GM04503 (cell line): Measurements from ENCODE around the gene TMEM253.

ENCODE experiments used
- DNase-seq: peaks from one replicate; pipeline ENCODE4 v3.0.0-alpha.2; 2012; ENCODE audit warnings: low read depth

The TMEM253 gene

DNA sequence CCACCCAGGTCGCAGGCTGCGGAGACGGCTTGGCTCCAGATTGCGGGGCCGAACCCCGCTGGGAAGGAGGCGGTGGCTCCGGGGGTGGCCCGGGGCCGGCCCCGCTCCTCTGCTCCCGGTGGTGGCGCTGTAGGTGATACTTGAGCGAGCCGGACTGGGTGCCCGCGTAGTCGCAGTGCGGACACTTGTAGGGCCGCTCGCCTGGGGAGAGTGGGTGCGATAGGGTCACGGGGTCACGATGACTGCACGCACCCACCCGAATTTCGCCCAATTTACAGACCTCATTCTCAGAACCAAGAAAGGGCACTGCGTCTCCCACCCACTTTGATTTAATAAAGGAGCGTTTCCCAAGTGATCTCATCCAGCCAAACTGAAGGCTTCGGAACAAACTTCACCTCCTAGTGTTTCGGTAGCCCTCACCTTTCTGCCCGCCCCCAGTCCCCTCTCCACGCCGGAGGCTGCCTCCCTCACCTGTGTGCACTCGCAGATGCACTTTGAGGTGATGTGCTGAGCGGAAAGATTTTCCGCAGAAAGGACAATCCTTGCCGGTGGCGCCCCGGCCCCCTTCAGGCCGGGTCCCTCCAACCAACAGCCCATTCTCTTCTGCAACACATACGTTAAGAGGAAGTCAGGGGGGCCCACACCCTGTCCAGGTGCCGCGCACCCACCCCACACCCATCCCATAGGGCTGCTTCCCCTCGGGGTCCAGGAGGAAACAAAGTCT lies 9.8 kb upstream of the TMEM253 start:
- no peak for DNase-seq

DNA sequence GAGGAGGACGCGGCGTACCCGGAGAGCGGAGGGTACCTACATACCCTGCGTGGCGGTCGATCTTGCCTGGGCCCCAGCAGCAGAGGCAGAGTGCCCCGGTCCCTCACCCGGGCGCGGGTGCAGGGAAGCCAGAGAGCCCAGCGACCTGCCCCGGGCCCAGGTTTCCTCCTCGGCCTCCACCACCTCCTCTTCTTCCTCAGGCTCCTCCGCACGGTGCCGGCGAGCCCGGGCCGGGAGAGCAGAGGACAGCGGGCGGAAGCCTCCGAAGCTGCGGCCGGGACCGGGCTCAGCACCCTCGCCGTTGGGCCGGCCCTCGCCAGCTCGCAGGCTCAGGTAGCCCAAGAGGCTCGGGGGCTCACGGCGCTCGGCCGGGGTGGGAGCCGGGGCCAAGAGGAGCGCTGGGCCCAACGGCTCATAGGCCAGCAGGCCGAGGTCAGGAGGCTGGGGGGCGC lies 9.0 kb upstream of the TMEM253 start:
- DNase-seq: no peak

DNA sequence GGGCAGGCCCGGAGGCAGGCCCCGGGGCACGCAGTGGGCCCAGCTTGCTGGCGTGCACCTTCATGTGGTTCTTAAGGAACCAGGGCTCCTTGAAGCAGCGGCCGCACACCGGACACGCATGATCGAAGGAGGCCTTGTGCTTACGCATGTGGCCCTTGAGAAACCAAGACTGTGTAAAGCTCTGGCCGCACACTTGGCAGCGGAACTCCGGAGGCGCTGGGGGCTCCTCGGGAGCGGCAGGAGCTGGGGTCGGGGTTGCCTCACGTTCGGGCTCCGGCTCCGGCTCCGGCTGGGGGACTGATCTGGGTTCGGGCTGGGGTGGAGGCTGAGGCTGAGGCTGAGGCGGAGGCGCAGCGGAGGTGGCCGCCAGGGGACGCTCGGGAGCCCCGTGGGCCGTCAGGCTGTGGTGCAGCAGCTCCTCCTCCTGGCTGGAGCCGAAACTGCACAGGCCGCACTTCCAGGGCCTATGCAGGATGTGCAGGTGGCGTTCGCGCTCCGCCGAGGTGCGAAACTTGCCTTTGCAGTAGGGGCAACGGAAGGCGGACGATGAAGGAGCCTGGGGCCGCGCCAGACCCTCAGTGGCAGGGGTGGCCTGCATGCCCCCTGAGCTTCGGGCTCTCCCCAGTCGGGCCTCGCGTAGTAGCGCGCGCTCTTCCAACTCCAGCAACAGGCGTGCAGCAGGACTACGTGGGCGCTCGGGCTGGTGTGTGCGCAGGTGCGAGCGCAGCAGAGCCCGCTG lies 8.4 kb upstream of the TMEM253 start:
- DNase-seq: no peak

DNA sequence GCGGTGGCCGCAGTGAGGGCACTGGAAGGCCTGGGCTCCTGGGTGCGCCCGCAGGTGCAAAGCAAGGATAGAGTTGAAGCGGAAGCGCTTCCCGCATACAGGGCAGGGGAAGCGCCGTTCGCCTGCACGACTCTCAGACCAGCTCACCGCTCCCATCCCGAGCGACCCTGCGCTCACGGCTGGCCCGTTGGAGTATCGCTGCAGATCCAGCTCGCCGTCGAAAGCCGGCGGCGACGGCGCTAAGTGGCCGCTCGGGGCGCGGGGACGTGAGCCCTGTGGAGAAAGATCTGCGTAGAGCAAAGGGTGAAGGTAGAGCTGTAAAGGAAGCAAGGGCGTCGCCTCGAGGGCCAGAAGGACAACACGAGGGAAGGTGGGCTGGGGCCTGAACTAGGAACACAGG lies 7.8 kb upstream of the TMEM253 start:
- DNase-seq: no peak

DNA sequence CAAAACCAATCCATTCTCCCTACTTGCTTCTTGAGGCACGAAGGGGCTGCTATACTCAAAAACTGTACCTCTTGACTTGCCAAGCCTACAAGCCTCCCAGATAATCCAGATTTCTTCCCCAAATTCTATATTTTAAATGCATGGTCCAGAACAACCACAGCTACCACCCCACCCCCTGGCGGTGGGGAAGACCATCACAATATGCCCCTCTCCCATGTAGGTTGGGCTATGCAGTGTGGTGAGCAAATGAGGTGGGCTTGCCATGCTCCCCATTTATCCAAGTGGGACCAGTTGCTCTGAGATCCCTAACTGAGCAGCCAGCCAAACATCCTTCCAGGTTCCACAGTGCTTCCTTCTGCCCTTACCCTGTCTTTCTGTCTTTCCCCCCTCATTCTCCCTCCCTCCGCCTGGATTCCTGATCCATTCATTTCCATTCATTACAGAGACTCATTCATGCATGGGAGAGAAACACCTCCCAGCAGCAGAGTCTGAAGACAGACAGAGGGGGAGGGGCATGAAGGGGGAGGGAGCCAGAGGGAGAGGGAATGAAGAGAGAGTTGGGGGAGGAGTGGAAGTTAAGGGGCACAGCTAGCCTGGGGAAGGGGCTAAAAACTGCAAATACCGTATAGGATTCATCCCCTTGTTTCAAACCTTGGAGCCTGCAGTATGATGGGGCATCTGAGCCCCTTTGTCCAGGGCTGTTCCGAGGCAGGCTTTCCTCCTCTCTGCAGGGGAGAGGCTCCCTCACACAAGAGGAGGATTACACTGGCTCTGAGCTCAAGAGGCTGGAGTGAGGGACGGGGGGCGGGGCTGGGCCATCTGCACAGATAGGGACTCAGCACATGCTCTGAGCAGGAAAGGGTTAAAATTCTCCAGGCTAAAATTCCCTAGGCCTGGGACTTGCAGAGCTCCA lies 6.8 kb upstream of the TMEM253 start:
- DNase-seq: no peak

DNA sequence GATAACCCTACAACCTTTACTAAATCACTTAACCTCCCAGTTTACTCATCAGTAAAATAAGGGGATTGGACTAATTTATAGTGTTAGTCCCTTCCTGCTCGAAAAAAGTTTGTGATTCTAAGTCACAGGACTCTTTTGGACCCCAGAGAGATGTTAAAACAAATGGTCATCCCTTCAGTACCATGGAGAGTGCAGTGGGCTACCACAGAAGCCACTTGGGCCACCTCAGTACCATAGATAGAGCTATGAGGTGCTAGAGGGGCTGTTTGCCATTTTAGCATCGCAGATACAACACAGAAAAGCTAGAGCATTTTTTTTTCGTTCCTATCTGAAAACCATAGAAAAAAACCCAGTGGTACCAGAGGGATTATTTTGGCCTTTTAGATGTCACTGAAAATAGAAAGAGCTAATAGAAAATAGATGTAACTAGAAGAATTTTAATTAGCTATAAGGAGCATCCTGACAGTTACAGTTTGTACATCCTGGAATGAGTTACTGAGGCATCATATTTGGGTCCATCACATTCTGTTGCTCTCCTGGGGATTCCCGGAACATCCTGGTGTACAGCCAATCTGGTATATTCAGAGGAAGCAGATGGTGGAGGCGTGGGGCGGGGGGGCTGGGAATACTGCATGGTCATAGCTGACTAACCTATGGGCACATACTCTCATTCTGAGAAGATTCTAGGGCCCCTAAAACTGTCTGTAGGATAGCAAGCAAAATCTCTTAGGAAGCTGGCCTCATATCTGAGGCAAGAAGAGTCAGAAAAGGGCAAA lies 5.2 kb upstream of the TMEM253 start:
- DNase-seq: no peak

DNA sequence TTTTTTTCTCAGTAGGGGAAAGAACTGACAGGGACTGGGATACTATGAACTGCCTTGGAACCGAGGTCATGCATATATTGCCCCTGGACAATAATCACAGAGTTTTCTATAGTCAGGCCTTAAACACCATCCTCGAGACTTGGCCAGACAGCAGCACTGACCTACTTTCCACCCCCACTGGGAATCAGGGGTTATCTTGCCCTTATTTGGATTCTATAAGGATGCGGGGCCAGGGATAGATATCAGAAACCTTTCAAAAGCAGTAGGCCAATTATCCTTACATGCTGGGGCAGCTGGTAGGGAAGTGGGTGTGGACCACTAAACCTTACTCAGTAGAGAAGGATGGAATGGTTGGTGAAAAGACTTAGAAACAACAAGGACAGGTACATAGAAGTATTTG lies 4.4 kb upstream of the TMEM253 start:
- DNase-seq: no peak

DNA sequence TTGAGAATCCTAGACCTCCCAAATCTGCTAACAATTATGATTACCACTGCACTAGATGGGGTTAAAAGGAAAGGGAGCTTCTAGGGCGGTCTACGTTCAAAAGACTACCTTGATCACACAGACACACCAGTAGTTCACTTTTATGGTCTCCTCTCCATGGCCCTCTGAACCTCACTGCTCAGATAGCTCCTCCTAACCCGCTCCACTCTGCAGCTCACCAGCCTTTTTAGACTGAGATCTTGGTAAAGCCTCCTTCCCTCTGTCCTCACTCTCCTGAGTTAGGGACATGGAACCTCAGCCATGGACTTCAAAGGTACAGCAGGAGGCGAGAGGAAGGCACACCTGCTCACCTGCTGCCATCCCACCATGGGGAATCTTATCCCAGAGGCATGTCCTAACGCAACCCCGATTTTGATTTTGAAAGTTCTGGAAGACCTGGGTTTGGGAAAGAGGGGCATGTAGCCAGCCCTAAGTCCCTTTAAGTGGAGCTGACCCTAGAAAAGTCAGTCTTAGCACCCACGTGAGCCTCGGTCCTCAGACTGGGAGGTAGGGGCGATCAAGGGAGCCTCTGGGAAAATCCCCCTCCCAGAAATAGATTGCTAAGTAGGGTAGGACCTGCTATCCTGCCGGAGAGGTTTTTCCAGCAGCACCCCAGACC lies 3.8 kb upstream of the TMEM253 start:
- DNase-seq: no peak

DNA sequence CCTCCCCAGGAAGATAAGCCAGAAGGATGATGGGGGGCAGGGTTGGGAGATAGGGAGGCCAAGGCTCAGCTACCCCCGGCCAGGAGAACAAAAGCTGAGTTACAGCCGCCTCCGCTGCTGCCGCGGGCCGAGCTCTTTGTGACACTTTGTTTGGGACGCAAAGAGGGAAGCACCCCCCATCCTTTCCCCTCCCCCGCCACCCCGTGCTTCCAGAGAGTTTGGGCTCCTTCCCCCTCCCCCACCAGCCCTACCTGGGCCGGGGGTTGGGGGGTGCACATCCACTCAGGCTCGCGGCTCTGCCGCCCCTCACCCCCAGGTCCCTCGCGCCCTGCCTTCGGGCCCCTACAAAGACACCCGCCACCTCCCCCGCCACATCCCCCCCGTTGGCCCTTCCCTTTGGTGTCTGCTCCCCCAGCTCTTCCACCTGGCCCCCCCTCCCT lies 3.2 kb upstream of the TMEM253 start:
- no peak for DNase-seq

DNA sequence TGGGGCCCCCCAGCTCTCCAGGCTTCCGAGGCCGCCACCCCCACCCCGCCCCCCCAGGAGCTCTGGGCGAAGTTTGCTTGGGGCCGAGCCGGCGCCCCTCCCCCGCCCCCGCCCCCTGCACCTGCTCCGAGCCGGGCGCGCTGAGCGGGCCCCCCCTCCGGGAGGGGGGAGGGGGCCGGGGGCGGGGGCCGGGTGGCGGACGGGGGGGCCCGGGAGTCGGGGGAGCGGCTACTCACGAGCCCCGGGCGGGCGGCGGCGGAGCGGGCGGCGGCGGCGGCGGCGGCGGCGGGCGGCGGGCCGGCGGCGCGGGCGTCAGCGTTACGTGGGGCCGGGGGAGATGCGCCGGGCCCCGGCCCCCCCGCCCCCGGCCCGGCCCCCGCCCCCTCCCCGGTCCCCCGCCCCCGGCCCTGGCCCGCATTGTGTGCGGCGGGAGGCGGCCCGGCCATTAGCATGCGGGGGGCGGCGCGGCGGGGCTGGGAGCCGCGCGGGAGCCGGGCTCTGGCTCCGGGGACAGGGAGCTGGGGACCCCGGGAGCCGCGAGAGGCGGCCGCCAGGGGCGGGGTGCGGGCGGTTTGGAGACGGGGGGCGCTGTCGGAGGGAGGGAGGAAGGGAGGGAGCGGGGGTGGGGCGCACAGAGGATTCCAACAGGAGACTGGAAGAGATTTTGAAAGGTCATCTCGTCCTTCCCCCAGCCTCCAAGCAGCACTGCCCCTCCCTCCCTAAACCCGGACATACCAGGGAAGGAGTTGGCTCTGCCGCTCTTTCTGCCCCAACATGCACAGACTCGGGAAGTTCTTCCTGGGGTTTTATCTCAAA lies 2.6 kb upstream of the TMEM253 start, which contains the start of gene ZNF219:
TSS of gene ZNF219 (minus strand) at position 580 of the 816 bp plus-strand sequence. CDS start 5,064 bp downstream, outside the sequence.
- no peak for DNase-seq

DNA sequence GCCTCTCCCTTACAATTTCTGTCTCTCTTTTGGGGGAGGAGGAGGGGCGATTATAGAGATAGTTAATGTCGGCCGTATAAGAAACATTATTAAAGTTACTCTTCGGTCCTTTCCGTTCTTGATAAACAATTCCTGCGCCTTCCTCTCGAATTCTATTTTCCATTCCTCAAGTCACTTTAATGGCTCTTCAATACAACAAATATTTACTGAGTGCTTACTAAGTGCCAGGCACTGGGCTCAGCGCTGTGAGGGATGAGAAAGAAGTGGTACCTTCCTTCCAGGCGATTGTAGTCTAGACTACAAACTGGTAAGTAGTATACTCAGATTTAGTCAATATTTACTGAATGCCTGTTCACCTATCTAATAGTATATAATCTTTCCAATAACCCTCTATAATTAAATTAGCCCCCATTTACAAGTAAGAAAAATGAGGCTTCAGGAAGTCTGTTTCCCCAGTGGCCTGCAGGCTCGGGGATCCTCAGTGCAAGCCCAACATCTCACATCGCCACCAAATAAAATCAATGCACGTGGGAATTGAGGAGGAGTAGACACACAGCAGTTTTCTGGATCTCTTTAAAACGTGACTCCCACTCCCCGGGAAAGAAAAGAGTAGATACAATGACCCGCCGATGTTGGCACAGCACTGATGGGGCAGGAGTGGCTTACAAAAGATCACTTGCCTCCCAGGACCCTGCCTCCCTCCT lies 1.8 kb upstream of the TMEM253 start:
- DNase-seq: no peak

DNA sequence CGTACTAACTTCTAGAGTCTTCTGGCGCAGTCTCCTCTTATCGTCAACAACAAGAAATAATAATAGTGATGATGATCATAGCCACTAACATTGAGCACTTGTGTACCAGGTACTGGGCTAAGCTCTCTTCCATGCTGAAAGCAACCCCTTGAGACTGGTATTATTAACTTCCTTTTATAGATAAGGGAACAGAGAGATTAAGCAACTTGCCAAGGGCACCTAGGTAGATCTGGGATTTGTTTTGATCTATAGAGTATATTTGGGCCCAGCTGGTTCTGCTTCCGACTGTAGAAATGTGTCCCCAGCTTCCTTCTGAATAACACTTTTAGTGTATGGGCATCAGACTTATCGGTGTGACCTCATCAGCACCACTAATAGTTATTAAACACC lies 1.3 kb upstream of the TMEM253 start:
- no peak for DNase-seq

DNA sequence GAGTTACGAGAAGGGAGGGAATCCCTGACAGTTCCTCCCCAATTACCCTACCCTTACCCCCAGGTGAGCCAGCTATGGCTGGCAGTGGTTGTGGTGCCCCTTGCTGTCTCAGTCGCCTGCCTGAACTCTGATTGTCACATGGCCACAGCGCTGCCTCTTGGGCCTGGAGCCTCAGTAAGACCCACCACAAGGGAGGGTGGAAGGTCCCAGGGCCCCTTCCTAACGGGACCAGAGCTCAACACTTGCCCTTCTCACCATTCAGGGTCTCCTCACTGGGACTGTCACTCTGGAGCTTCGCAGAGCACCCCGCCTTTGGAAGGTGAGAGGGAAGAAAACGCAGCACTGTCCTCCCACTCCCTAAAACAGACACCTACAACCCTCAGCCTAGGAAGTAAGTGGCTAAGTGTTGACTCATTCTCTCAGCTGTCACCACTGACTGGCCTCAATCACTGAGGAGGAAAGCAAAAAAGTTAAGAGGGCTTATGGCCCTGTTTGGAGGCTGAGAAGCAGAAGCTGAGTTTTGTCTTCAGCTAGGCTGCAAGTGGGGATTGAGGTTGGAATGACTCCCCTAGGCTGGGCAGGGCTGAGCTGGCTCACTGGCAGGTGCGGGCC lies 1.0 kb downstream of the TMEM253 start:
- DNase-seq: no peak

DNA sequence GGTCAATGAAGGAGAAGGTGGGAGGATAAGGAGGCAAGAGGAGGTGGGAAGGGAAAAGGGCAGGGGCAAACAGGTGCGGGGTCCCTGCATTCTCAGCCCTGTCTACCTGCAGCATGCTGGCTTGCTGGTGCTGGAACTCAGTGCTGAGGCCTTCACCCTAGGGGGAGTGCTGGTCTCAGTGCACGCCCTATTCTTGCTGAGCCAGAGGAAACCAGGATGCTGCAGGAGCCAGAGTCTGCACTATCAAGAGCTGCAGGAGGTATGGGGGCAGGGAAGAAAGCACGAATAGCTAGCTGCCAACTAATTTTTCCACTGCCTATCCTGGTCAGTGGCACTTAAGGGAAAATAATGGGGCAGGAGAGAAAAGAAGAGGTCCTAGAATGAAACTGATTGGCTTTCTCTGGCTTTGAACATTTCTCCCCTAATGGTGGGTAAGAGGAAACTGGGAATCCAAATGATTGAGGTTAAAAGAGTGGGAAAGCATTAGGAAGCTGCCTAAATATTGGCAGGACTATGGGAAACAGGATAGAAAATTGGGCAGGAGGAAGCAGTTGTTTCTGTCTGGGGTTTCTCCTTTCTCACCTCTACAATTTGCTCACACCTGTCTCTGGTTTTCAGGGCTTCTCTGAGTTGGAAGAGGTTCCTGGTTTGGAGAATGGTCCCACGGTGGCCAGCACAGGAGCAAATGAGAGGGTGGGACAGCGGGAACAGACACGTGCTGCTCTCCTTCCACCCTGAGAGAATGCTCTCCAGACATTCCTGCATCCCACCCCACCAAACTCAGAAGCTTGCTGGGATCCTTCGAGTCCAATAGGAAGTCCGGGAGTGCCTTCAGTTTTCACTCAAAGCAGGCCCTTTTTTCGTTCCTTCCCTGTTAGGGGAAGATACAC lies 1.9 kb downstream of the TMEM253 start:
- DNase-seq: no peak

DNA sequence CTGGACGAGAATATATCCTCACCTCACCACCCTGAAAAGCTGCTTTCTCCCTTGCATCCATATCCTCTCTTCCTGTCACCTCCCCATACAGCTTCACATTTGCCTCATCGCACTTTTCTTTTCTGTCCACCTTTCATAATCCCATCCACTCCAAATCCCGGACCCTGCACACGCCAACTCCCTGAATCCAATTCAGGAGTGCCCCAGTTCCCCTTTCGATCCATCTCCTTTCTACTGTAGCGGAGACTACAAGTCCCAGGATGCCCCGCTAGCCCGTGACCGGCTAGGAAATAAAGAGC lies 2.5 kb downstream of the TMEM253 start:
- DNase-seq: no peak

DNA sequence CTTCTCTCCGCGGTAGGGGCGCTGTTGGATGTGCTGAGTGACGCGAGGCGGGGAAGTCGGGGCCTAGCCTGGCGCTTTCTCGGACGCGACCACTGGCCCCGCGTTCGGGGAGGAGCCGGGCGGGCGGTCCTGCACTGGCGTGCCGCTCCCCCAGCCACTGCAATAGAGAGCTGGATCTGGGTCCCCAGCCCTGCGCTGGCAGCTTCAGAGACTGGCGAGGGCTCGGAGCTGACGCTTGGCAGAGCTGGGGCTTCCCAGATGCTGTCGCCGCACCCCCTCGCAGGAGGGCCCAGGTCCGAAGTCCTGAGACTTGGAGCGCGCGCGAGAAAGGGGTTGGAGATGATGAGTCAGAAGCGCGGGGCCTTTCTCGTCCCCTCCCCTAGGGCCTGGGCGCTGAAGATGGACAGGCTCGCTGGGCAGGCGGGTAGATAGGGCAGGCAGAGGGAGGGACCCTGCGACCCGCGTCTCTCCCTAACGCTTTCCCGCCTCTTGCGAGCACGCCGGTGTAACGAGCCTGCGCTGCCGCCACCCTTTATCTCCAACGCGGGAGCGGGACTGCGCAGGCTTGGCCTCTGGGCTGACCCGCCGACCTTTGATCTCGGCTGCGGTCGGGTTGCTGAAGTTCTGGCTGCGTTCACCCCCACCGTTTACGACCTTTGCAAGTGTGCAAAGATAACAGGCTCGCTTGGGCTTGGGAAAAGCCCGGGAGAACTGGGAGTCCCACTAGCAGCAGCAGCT lies 3.0 kb downstream of the TMEM253 start:
- peak; percentile 74 for DNase-seq

DNA sequence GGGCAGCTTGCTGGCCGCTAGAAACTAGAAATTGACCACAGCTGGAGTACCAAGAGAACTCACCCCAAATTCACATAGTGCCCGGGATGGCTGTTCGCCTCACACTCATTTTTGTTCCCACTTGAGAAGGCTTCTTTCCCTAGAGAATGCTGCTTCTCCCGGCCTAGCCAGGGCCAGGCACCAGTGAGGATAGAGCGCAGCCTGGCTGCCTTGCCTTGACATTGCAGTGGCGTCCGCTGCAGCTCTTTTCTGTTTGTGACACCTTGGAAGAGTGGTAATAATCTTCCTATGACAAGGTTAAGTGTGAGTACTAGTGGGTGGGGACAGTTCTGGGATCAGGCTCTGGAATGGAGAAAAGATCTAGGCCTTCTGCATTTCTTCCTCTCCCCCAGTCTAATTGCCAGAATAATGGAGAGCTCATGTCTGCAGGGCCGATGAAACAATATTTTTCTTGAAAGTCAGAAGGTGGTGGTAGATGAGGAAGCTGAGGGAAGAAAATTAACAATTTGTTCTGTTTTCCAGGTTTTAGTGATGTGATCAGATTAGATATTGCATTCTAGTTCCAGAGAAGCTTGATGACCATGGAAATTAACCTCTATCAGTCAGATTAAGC lies 3.7 kb downstream of the TMEM253 start:
- DNase-seq: no peak
